CD4-positive, alpha-beta T cell treated with Interleukin-4 for 4 hours (primary cell): ENCODE data around the gene GAD2.

Experiments used
- DNase-seq: peaks from one replicate; pipeline ENCODE4 v3.0.0-alpha.2; 2020

The GAD2 gene

DNA sequence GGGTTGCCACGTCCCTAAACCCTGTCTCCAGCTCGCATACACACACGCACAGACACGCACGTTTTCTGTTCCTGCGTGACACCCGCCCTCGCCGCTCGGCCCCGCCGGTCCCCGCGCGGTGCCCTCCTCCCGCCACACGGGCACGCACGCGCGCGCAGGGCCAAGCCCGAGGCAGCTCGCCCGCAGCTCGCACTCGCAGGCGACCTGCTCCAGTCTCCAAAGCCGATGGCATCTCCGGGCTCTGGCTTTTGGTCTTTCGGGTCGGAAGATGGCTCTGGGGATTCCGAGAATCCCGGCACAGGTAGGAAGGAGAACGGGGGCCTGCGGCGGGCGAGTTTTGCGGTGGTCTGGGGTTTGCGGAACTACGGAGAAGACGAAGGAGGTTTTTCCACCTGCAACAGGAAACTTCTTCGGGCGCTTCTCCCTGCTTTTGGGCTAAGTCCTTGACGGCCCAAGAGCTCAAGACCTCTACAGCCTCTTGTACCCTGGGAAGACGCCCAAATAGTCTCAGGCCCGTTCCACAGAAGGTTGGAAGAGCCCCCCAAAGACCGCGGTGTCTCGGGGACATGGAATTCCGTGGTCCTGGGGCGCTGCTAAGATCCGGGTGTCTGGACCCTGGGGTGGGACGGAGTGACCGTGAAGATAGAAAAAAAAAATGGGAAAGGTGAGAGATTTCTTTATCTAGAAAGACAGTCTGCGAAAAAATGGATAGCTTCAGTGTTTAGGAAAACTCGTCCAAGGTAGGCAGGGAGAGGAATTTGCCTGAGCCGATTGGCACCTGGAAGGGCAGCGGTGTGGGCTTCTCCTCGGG, at the start of gene GAD2:
Gene GAD2, plus strand, starts transcription at position 190 of the 811 bp plus-strand sequence. Its CDS starts 36 bp downstream, at position 226.
- no peak for DNase-seq

DNA sequence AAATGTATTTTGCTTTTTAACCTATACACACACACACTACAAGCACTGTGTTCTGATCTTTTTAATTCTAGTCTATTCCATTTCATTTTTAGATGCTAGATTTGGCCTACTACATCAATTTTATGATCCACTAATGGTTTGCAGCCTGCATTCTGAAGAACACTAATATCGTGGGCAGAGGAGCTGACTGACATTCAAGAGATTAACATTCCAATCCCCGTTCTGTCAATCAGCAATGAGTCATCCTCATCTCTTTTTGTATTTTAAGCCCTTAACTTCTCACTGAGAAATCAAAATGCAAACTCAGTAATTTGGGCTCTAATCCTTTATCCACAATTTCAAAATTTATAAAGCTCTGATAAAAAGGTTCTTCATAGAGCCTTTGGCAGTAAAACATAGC, 47.1 kb upstream of the GAD2 start:
- DNase-seq: no peak

DNA sequence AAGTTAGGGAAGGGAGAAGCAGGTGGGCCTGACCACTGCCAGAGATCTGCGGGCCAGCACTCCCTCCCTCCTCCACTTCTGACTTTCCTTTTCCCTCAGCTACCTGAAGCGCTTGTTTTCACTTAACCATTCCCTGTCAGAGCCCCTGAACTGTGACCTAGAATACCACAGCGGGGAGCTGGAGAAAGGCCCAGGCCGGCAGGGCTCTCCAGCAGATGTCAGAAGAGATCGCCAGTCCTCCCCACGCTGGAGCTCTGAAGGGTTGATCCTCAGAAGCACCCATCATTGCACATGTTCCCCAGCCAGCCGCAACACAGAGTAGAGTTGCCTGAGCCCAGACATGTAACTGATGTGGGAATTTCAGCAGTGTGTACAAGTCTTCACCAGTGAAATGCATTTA, 44.4 kb upstream of the GAD2 start:
- DNase-seq: no peak

DNA sequence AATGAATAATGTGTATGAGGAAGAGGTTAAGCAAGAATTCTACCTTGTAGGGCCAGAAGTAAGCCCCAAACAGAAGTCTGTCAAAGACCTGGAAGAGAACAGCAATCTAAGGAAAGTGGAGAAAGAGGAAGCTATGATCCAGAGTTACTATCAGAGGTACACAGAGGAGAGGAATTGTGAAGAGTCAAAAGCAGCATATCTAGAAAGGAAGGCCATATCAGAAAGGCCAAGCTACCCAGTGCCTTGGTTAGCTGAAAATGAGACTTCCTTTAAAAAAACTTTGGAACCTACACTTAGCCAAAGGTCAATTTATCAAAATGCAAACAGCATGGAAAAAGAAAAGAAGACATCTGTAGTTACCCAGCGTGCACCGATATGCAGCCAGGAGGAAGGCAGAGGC, 42.7 kb upstream of the GAD2 start:
- DNase-seq: no peak

DNA sequence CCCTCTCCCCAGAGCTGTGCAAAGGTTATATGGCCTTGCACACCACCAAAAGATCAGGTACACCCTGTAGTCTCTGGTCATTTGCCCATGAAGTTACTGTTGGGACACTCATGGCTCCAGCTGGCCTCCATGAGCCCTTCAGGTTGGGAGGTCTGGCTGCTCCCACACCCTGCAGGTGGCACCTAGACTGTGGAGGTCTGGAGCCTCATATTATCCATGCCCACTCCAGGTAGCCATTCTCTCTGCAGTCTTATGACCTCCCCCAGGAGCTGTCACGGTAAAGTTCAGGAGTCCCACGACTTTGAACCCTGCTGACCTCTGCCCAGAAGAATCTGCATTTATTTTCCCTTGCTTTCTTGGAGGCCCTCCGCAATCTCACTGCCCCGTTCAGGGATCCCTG, 39.2 kb upstream of the GAD2 start:
- DNase-seq: no peak

DNA sequence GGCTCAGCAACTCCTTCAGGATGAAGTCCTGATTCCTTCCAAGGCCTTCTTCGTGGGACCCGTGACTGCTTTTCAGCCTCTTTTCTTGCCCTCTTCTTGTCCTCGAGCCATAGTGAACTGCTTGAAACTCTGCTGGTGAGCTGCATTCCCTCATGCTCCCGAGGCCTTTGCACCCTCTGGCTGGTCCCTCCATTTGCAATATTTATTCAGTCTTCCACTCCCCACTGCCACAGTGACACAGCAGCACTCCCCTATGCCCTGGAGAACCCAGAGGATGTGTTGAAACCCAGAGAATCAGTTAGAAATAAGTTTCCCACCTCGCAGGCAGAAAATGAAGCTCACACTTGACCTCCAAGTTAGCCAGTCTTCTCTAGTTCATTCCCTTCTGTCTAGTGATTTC, 22.3 kb upstream of the GAD2 start:
- DNase-seq: no peak

DNA sequence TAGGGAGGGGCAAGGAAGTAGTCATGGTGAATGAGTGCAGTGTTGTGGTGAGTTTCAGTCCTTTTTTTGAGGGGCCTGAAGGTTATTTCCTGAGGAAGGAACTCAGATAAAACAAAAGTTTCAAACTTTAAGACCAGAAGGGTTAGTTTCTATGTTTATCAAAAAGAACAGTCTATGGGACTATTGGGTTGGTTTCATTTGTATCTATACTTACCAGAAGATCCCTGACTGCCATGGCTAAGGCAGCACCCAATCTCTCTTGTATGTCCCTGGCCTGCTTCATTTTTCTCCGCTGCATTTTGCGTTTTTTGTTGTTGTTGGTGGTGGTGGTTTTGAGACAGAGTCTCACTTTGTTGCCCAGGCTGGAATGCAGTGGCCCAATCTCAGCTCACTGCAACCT, 19.3 kb upstream of the GAD2 start:
- no peak for DNase-seq

DNA sequence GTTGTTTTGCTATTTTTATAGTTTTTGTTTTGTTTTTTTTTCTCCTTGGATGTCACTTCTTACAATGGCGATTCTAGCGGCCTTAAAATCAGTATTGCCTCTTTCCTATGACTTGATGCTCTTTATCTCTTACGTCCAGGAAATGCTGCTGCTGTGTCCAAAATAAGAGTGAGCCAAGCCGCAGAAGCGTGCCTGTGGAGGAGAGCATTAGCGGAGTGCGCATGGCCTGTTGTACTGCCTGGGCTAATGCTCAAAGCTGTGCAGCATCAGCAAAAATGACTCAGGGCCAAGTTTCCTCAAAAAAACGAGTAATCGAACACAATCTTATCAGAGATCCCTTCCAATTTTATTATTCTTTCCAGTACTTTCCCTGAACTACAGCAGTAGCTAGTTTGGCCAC, 18.5 kb upstream of the GAD2 start:
- DNase-seq: no peak

DNA sequence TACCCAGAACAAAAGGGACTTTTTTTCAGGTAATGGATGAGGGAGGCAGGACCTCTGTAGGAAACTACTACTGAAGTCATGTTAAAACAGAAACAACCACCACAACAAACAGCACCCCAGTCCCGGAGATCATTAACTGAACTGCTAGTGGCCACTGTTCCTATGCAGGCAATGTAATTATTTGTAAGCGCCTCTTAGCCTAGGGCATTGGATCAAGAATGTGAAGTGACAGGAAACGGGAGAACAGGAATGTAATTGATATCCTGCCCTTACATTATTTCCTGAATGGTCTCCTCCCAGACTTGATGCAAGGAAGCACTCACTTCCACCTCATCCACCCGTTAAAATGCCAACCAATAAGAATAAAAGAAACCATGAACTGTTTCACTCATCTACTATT, 16.7 kb upstream of the GAD2 start:
- no peak for DNase-seq

DNA sequence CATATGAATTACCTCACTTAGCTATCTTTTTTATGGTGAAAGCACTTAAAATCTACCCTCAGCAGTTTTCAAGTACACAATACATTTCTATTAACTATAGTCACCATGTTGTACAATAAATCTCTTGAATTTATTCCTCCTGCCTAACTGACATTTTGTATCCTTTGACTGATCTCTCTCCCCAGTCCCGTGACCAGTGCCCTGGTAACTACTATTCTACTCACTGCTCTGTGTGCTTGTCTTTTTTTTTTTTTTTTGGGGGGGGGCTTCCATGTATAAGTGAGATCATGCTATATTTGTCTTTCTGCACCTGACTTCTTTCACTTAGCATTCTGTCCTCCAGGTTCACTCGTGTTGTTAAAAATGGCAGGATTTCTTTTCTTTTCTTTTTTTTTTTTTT, 11.4 kb upstream of the GAD2 start:
- no peak for DNase-seq

DNA sequence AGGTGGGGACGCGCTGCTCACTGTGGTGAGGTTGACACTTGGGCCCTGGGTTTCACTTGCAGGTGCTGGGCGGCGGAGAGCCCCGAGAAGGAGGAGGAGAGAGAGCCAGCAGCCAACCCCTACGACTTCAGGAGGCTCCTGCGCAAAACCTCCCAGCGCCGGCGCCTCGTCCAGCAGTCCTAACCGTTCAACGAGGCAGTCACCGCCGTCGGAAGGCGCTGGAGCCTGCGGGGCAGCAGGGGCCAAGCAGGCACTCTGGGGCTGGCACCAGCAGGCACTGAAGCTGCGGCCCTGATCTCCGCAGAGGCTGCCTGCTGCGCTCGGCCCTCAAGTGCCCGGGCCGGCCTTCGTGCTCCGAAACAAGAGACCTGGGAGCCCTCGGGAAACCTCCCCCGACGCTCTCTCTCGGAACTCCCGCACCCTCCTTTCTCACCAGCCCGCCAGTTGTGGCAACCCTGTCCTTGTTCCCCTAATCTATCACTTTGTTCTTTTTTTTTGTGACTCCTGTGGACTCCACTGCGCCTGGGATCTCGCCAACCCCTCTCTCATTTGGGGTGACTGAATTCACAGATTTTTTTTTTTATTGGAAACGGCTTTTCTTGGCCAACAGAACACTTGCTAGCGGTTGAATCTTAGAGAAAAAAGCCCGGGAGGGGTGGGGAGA, 4.7 kb upstream of the GAD2 start:
- no peak for DNase-seq

DNA sequence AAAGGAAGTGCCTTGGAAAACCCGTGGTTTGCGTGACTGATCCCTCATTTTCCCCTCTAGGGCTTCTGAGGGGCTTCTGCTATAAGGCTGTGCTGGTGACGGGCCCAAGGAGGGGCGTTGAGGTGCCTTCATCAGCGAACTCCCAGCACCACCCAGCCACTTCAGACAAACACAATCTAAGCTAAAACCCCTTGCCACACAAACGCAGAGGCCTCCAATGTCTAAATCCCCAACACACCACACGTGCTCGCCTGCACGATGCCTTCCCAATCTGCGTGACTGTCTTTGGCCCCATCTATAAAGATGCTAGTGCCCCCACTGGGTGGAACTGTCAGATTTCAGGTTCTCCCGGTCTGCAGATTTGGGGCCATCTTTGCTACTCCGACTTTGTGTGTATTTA, 4.1 kb upstream of the GAD2 start:
- DNase-seq: no peak

DNA sequence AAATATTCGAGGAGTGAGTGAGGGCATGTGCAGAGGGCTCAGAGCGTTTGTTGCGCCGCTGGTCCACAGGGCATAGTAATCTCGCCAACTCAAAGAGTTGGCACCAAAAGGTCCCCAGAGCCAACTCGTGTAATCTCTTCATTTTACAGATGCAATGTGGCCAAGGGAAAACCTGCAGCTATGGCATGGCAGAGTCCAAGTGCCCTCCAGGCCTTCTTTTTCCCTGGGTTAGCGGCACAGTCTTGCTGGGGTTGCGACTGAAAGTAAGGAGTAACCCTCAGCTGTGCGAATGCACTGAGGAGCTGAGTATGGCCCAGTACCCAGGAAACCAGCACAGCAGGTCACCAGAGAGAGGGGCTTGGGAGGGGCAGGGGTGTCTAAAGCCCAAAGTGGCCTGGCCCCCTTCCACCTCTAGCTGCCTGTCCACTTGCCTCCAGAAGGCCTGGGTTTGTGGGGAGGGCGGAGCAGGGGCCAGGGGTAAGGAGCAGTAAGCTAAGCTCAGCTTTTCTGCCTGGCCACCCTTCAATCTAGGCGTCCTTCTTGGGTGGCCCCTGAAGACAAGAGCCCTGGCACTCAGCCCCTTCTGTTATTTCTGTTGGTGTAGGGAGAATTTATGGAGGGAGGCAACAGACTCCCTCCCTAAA, 3.3 kb upstream of the GAD2 start:
- no peak for DNase-seq

DNA sequence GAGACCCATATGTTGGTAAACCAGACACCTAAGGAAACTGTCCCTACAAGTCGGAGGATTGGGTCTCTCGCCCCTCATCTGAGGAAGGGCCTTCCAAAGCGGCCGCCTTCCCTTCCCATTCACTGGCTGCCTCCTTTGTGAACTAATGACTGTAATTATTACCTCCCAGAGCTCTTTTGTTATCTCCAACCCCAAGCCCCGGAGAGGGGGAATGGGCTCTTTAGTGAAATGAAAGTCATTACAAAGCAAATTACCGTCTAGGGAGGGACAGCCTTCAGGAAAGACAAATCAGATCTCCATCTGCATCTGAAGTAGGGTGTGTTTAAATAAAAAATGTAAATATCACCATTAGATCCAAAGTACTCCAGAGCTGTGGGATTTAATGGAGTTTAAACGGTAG, 2.6 kb upstream of the GAD2 start:
- DNase-seq: no peak

DNA sequence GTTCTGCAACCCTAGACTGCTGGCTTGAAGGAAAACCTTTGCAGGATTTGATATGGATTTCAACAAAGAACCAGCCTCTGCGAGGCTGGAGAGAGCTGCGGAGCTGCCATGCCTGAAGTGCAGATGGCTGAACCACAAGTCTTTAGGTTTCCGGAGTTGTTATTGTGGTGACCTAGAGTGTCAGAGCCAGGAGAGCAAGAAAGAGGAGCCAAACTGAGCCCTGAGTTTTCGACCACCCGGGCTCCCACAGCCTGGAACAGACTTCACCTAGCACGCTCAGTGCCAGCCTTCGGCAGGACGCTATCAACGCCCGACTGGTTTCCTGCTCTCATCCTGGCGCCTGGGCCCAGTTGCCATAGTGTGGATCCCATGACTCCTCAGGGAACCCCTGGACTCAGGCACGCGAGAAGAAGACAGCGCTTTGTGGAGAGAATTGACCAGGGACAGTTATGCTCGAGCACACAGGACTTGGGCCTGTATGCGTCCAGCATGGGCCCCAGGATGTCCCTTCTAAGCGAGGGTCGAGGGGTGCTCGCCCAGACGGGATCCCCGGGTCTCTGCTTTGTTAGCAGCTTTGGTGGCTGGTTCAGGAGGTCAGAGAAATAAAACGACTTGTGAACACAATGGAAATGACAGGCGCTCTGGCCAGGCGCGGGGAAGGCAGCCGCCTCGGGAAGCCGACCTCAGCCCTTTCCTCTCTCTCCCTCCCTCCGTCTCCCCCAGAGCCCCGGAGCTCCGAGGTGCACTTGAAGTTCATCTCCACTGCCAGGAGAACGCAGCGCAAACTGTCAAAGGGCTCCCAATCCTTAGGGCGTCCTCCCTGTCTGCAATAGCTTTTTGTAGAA, 1.8 kb upstream of the GAD2 start:
- DNase-seq: no peak

DNA sequence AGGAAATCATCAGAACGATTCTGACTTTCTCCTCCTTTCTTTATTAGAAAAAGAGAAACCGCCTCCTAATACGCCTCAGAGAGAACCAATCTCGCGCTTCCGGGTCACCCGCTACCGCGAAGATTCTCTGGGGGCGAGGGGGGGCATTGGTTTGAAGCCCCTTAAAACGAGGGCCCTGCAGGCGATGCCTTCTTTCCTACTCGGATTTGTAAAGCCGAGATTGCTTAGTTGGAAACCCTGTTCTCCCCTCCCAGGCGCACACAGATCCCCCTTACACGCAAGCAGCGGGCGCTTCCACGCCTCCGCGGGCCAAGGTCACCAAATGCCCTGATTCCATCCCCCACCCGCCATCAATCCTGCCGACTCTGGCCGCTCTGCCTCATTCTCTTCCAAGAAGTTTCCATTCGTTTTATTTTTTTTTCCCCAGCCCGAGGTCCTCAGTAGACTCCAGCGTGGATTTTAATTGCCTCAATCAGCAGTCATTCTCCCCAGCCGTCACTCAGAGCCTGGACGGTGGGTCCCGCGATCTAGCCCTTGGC, 1.1 kb upstream of the GAD2 start:
- no peak for DNase-seq

DNA sequence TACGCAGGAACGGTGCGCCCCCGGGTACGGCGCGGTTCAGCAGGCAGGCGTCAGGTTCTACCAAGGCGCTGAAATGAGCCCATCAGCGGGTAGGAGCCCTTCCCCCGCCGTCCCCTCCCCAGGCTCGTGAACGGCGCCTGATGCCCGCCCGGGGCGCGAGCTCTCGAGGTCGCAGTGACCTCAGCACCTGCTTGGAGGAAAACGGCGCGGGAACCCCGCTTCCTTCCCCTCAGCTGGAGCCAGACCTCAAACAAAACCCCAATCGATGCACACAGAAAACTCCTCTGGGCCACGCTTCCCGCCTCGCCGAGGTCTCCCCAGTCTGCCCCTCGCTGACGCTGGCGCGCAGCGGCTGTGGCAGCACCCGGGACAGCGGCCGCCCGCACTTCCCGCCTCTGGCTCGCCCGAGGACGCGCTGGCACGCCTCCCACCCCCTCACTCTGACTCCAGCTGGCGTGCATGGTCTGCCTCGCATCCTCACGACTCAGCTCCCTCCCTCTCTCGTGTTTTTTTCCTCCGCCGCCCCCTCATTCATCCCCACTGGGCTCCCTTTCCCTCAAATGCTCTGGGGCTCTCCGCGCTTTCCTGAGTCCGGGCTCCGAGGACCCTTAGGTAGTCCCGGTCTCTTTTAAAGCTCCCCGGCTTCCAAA, 514 bp upstream of the GAD2 start:
- no peak for DNase-seq

DNA sequence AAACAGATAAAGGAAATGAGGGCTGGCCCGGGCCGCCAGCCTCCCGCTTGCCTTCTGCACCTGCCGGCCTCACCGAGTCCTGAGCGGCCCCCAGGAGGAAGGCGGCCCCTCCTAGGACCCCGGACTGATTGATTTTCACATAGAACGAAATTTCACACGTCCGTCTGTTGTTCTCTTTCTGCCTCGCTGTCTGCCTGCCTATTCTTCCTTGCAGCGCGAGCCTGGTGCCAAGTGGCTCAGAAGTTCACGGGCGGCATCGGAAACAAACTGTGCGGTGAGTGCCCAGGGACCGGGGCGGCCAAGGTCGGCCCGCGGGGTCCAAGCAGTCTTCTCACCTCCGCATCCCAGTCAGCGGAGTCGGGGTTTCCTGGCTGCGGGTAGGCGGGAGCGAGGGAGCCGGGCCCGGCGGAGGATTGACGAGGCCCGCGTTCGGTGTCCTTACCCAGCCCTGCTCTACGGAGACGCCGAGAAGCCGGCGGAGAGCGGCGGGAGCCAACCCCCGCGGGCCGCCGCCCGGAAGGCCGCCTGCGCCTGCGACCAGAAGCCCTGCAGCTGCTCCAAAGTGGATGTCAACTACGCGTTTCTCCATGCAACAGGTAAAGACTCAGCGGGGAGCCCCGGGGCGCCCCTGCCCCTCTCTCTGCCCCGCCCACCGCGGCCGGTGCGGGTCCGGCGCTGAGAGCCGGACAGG, 967 bp downstream of the GAD2 start:
- no peak for DNase-seq

DNA sequence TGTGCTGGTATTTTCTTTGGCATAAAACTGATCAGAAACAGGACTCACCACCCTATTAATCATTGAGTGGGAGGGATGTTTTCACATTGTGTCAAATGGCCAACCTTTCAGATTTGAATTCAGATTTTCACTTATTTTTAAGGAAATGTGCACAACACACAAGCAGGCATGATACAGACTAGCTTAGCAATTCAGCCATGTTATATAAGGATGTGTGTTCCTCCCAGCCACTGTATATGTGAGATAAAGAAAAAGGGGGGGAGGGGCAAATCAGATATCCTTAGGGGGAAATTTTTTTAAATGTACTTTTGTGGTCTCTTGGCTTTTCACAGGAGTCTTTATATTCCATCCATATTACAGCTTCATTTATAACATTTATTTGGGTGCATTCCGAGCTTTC, 3.1 kb downstream of the GAD2 start:
- DNase-seq: no peak

DNA sequence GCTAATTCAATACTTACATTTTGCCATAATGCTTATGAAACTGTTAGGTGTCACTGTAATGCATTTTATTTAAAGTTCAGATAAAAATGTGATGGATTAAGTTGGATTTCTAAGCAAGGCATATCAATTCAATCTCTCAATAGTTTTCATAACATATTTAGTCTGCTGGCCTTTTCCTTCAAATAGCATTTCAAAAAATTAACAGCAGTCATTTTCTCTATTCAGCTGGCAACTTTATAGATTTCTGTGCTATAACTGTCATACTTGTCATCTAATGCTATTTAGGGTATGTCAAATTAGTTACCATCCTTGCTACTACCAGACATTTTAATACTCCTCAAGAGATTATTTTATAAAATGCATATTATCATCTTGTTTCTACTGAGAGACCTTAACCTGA, 4.3 kb downstream of the GAD2 start:
- DNase-seq: no peak

DNA sequence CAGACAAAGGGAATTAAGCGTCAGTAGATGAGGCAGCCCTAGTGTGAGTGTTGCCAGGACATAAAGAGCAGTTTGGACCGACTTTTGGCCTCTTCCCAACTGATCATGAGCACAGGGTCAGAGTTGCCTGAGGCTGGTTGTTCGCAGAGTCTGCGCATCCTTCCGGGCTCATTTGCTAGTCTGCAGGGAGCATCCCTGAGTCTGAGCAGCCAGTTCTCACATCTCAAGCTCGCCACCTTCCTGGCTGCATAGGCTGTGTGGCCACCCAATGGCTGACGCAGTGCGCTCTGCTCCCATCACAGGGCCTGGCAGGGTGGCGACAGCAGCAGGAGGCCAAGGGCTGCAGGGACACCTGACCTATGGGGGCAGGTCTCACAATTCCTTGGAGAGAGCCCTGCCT, 5.0 kb downstream of the GAD2 start:
- DNase-seq: no peak

DNA sequence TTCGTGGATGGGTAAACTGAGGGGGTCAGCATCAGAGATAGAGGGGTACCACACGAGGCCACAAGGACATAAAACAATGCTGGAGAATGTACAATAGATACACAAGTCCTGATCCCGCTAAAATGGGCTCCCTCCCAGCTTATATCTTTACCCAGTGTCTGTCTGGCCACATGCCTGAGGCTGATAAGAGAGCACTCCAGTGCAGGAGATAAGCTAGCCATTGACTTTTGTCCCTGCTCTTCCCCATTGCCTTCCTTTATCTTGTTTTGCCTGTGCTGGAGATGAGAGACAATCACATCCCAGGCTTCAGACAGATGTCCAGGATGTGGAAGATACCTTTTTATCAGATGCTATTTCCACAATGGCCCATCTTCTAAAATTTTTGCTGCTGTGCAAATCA, 6.0 kb downstream of the GAD2 start:
- no peak for DNase-seq
